ENCODE measurements around the gene HOXA9. TPM values are rescaled to one million over a fixed set of nuclear protein-coding genes. Genes with fewer than 3 reads are reported as not detected.

The HOXA9 gene
- total and polyA plus RNA-seq, 5 donors from 2014 or later: 0.20 to 1.1 TPM; not detected in 3

GRCh38 chr7:27115221-27116026, 49.9 kb downstream of the HOXA9 start:
- H3K9me3 Mint-ChIP-seq: no peaks in the 10 kb centered on the region
- H3K36me3 Mint-ChIP-seq: no peaks in the 10 kb centered on the region
- Histone ChIP-seq H3K36me3 (ENCODE audit: control insufficient read depth, insufficient read depth, low read length) (no peaks in the 10 kb centered on the region), H3K9me3 (ENCODE audit: control insufficient read depth in 2 of 2, low read length in 2 of 2) (no peaks in the 10 kb centered on the region), H3K27me3 (ENCODE audit: control insufficient read depth, insufficient read depth, low read length) (no peaks in the 10 kb centered on the region), H3K4me1 (ENCODE audit: control insufficient read depth, insufficient read depth, low read length, poor library complexity, severe bottlenecking) (no peaks in the 10 kb centered on the region), H3K4me3 (ENCODE audit: low read depth, low read length) (no peak overlapping the region), H3K27ac (ENCODE audit: insufficient read depth, low read length, poor library complexity, severe bottlenecking) (no peak overlapping the region)
- no peak overlapping the region for H3K4me3 Mint-ChIP-seq
- ATAC-seq (ENCODE audit: low read depth in 2 of 2) (no peak), DNase-seq (no peak)
- H3K27ac Mint-ChIP-seq: no peak overlapping the region
- H3K4me1 Mint-ChIP-seq: no peaks in the 10 kb centered on the region
- H3K27me3 Mint-ChIP-seq: peaks cover 24% of the 10 kb centered on the region

- Mint-ChIP-seq H3K4me1 (no peaks in the 10 kb centered on the region), H3K27me3 (peaks cover 26% of the 10 kb centered on the region), H3K4me3 (no peak overlapping the region), H3K9me3 (no peaks in the 10 kb centered on the region), H3K36me3 (no peaks in the 10 kb centered on the region), H3K27ac (no peak overlapping the region)
- DNase-seq (no peak), ATAC-seq (ENCODE audit: low read depth in 2 of 2) (no peak)
- no peaks in the 10 kb centered on the region for H3K9me3 ChIP-seq (ENCODE audit: control insufficient read depth in 2 of 2, low read length in 2 of 2)
- H3K36me3 ChIP-seq (ENCODE audit: control insufficient read depth, insufficient read depth, low read length): no peaks in the 10 kb centered on the region
- no peaks in the 10 kb centered on the region for H3K4me1 ChIP-seq (ENCODE audit: control insufficient read depth, insufficient read depth, low read length, poor library complexity, severe bottlenecking)
- H3K27ac ChIP-seq (ENCODE audit: insufficient read depth, low read length, poor library complexity, severe bottlenecking): no peak overlapping the region
- no peak overlapping the region for H3K4me3 ChIP-seq (ENCODE audit: low read depth, low read length)
- H3K27me3 ChIP-seq (ENCODE audit: control insufficient read depth, insufficient read depth, low read length): no peaks in the 10 kb centered on the region
These were observed 50.5 kb downstream of the HOXA9 start for GRCh38 chr7:27114881-27115220.

- Histone ChIP-seq H3K27me3 (ENCODE audit: control insufficient read depth, insufficient read depth, low read length) (no peaks in the 10 kb centered on the region), H3K36me3 (ENCODE audit: control insufficient read depth, insufficient read depth, low read length) (no peaks in the 10 kb centered on the region), H3K4me1 (ENCODE audit: control insufficient read depth, insufficient read depth, low read length, poor library complexity, severe bottlenecking) (no peaks in the 10 kb centered on the region), H3K4me3 (ENCODE audit: low read depth, low read length) (no peak overlapping the region), H3K27ac (ENCODE audit: insufficient read depth, low read length, poor library complexity, severe bottlenecking) (no peak overlapping the region), H3K9me3 (ENCODE audit: control insufficient read depth in 2 of 2, low read length in 2 of 2) (no peaks in the 10 kb centered on the region)
- Mint-ChIP-seq H3K4me3 (no peak overlapping the region), H3K4me1 (no peaks in the 10 kb centered on the region), H3K27ac (no peak overlapping the region), H3K36me3 (no peaks in the 10 kb centered on the region), H3K9me3 (no peaks in the 10 kb centered on the region), H3K27me3 (peaks cover 27% of the 10 kb centered on the region)
- DNase-seq (no peak), ATAC-seq (ENCODE audit: low read depth in 2 of 2) (no peak)
These were observed 51.2 kb downstream of the HOXA9 start for GRCh38 chr7:27113991-27114769.

GRCh38 chr7:27112955-27113949, 52.1 kb downstream of the HOXA9 start:
- DNase-seq: no peak
- H3K4me3 Mint-ChIP-seq: no peak overlapping the region

More at GRCh38 chr7:27112955-27113949, 52.1 kb downstream of the HOXA9 start:
- no peak overlapping the region for H3K27ac ChIP-seq (ENCODE audit: insufficient read depth, low read length, poor library complexity, severe bottlenecking)
- no peaks in the 10 kb centered on the region for H3K9me3 ChIP-seq (ENCODE audit: control insufficient read depth in 2 of 2, low read length in 2 of 2)
- peaks cover 21% of the 10 kb centered on the region for H3K27me3 Mint-ChIP-seq
- no peaks in the 10 kb centered on the region for H3K4me1 ChIP-seq (ENCODE audit: control insufficient read depth, insufficient read depth, low read length, poor library complexity, severe bottlenecking)
- no peaks in the 10 kb centered on the region for H3K27me3 ChIP-seq (ENCODE audit: control insufficient read depth, insufficient read depth, low read length)
- H3K36me3 ChIP-seq (ENCODE audit: control insufficient read depth, insufficient read depth, low read length): no peaks in the 10 kb centered on the region
- H3K9me3 Mint-ChIP-seq: peaks cover 0 to 2% (median 0%) of the 10 kb centered on the region in 7 donors
- no peak overlapping the region for H3K27ac Mint-ChIP-seq
- no peak for ATAC-seq (ENCODE audit: low read depth in 2 of 2)
- H3K4me3 ChIP-seq (ENCODE audit: low read depth, low read length): no peak overlapping the region
- H3K4me1 Mint-ChIP-seq: no peaks in the 10 kb centered on the region
- no peaks in the 10 kb centered on the region for H3K36me3 Mint-ChIP-seq

Other genes with a start within 250 kb of the HOXA9 start
- 1.4 TPM for gene HOXA1, start 69.5 kb downstream of the HOXA9 start, total RNA-seq
- 1 to 10 TPM in 1 of 4 donors, under 1 TPM in 3; 0.49 to 1.1 (median 0.68) TPM for gene HOXA1, start 69.5 kb downstream of the HOXA9 start, polyA plus RNA-seq
- gene HOXA2, start 62.9 kb downstream of the HOXA9 start, total RNA-seq: not detected
- gene HOXA2, start 62.9 kb downstream of the HOXA9 start, polyA plus RNA-seq: under 1 TPM in 2 of 4 donors, not detected in 2; 0.11 to 0.31 TPM
- not detected for gene HOXA4, start 34.8 kb downstream of the HOXA9 start, total RNA-seq
- gene HOXA4, start 34.8 kb downstream of the HOXA9 start, polyA plus RNA-seq: under 1 TPM in 2 of 4 donors, not detected in 2; 0.13 to 0.18 TPM
- gene HOXA5, start 21.9 kb downstream of the HOXA9 start, total RNA-seq: not detected
- not detected for gene HOXA5, start 21.9 kb downstream of the HOXA9 start, polyA plus RNA-seq
- gene HOXA6, start 17.8 kb downstream of the HOXA9 start, total RNA-seq: not detected
- not detected for gene HOXA6, start 17.8 kb downstream of the HOXA9 start, polyA plus RNA-seq
- not detected for gene HOXA3, start 13.0 kb downstream of the HOXA9 start, total RNA-seq
- under 1 TPM in 1 of 4 donors, not detected in 3; 0.13 TPM for gene HOXA3, start 13.0 kb downstream of the HOXA9 start, polyA plus RNA-seq
- not detected for gene HOXA7, start 8.9 kb downstream of the HOXA9 start, total RNA-seq
- not detected for gene HOXA7, start 8.9 kb downstream of the HOXA9 start, polyA plus RNA-seq
- 0.35 TPM for gene HOXA10, start 8.8 kb upstream of the HOXA9 start, total RNA-seq
- not detected for gene HOXA10, start 8.8 kb upstream of the HOXA9 start, polyA plus RNA-seq
- gene HOXA11, start 19.7 kb upstream of the HOXA9 start, total RNA-seq: not detected
- gene HOXA11, start 19.7 kb upstream of the HOXA9 start, polyA plus RNA-seq: not detected
- not detected for gene HOXA13, start 34.6 kb upstream of the HOXA9 start, total RNA-seq
- gene HOXA13, start 34.6 kb upstream of the HOXA9 start, polyA plus RNA-seq: not detected
- not detected for gene EVX1, start 77.3 kb upstream of the HOXA9 start, total RNA-seq
- not detected for gene EVX1, start 77.3 kb upstream of the HOXA9 start, polyA plus RNA-seq

Data from CD4-positive, CD25-positive, alpha-beta regulatory T cell (primary cell).